ENCODE results near the gene IQSEC3. TPM values are rescaled to one million over a fixed set of nuclear protein-coding genes. Genes with fewer than 3 reads are reported as not detected.
A peak's percentile ranks its signal among the peaks of the same experiment; 100 is the strongest.

The IQSEC3 gene
- total RNA-seq, 1 donor from 2014 or later, result 4.3 TPM

GRCh38 chr12:78981-79380 is 12.4 kb downstream of the IQSEC3 start:
- no peak for DNase-seq (ENCODE audit: low spot score)

GRCh38 chr12:80681-81190 is 14.2 kb downstream of the IQSEC3 start:
- no peak for DNase-seq (ENCODE audit: low spot score)

GRCh38 chr12:82740-83139 is 16.2 kb downstream of the IQSEC3 start:
- DNase-seq (ENCODE audit: low spot score), result no peak

GRCh38 chr12:84056-84455 is 17.5 kb downstream of the IQSEC3 start:
- DNase-seq (ENCODE audit: low spot score), result no peak

GRCh38 chr12:85191-85666 is 18.7 kb downstream of the IQSEC3 start:
- DNase-seq (ENCODE audit: low spot score), result no peak

GRCh38 chr12:87315-87714 is 20.7 kb downstream of the IQSEC3 start:
- no peak for DNase-seq (ENCODE audit: low spot score)

GRCh38 chr12:87856-88255 is 21.3 kb downstream of the IQSEC3 start:
- no peak for DNase-seq (ENCODE audit: low spot score)

- no peak for DNase-seq (ENCODE audit: low spot score)
These were observed 23.1 kb downstream of the IQSEC3 start for GRCh38 chr12:89653-90052.

GRCh38 chr12:91213-91612 is 24.6 kb downstream of the IQSEC3 start:
- no peak for DNase-seq (ENCODE audit: low spot score)

- DNase-seq (ENCODE audit: low spot score), result no peak
These were observed 26.9 kb downstream of the IQSEC3 start for GRCh38 chr12:93266-94005.

GRCh38 chr12:96543-96942 is 30.0 kb downstream of the IQSEC3 start:
- DNase-seq (ENCODE audit: low spot score), result no peak

- DNase-seq (ENCODE audit: low spot score), result peak; percentile 52
These were observed 32.4 kb downstream of the IQSEC3 start for GRCh38 chr12:98924-99352.

GRCh38 chr12:99605-100004 is 33.0 kb downstream of the IQSEC3 start:
- no peak for DNase-seq (ENCODE audit: low spot score)

- DNase-seq (ENCODE audit: low spot score), result no peak
These were observed 35.7 kb downstream of the IQSEC3 start for GRCh38 chr12:101969-102878.

GRCh38 chr12:102879-103168 is 36.3 kb downstream of the IQSEC3 start:
- no peak for DNase-seq (ENCODE audit: low spot score)

GRCh38 chr12:103169-103981 is 36.8 kb downstream of the IQSEC3 start:
- no peak for DNase-seq (ENCODE audit: low spot score)

GRCh38 chr12:104551-105081 is 38.0 kb downstream of the IQSEC3 start:
- DNase-seq (ENCODE audit: low spot score), result no peak

- no peak for DNase-seq (ENCODE audit: low spot score)
These were observed 39.1 kb downstream of the IQSEC3 start for GRCh38 chr12:105696-106095.

GRCh38 chr12:106118-106591 is 39.6 kb downstream of the IQSEC3 start:
- DNase-seq (ENCODE audit: low spot score), result no peak

GRCh38 chr12:108594-108993 is 42.0 kb downstream of the IQSEC3 start:
- DNase-seq (ENCODE audit: low spot score), result peak; percentile 57

GRCh38 chr12:109446-109845 is 42.9 kb downstream of the IQSEC3 start:
- DNase-seq (ENCODE audit: low spot score), result no peak

- DNase-seq (ENCODE audit: low spot score), result no peak
These were observed 43.3 kb downstream of the IQSEC3 start for GRCh38 chr12:109872-110271.

Measured in ureter (tissue), 1 donor.